Epithelial cell of alveolus of lung (primary cell): ENCODE results near the gene TMEM129. TPM values are rescaled to one million over a fixed set of nuclear protein-coding genes. Genes with fewer than 3 reads are reported as not detected.

Source experiments
- total RNA-seq: library from RNA; depleted of rRNA; stranded (reverse); fragments of >200 nt; gene quantifications from 2 replicates; pipeline ENCODE4 v1.2.1, GENCODE V29; 2015

Gene TMEM129, protein sequence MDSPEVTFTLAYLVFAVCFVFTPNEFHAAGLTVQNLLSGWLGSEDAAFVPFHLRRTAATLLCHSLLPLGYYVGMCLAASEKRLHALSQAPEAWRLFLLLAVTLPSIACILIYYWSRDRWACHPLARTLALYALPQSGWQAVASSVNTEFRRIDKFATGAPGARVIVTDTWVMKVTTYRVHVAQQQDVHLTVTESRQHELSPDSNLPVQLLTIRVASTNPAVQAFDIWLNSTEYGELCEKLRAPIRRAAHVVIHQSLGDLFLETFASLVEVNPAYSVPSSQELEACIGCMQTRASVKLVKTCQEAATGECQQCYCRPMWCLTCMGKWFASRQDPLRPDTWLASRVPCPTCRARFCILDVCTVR
- 38.9 and 93.8 TPM in 2 replicates for total RNA-seq

DNA sequence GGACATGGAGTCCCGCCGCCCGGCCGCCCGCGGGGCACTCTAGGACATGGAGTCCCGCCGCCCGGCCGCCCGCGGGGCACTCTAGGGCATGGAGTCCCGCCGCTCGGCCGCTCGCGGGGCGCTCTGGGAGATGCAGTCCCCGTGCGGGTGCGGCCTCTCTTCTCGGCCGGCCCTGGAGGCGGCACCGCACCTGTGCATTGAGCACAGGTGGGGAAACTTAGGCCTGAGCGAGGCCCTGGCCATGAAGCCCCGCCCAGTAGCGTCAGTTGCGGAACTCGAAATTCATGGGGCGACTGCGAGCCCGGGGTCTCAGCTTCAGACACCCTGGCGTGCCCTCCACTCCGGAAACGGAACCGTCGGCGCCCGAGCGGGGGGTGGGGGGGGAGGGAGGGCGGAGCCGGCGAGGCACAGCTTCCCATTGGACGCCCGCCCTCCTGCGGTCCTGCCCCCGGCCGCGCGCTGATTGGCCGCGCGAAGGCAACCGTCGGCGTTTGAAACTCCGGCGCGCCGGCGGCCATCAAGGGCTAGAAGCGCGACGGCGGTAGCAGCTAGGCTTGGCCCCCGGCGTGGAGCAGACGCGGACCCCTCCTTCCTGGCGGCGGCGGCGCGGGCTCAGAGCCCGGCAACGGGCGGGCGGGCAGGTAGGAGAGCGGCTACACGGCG, at the start of gene TMEM129, which contains the start of gene TACC3:
TMEM129 (minus strand) TSS at position 321 of the 663 bp plus-strand sequence. CDS start 486 bp downstream, outside the sequence.
TACC3 (plus strand) TSS at position 519 of the 663 bp plus-strand sequence. CDS start 1,901 bp downstream, outside the sequence.

DNA sequence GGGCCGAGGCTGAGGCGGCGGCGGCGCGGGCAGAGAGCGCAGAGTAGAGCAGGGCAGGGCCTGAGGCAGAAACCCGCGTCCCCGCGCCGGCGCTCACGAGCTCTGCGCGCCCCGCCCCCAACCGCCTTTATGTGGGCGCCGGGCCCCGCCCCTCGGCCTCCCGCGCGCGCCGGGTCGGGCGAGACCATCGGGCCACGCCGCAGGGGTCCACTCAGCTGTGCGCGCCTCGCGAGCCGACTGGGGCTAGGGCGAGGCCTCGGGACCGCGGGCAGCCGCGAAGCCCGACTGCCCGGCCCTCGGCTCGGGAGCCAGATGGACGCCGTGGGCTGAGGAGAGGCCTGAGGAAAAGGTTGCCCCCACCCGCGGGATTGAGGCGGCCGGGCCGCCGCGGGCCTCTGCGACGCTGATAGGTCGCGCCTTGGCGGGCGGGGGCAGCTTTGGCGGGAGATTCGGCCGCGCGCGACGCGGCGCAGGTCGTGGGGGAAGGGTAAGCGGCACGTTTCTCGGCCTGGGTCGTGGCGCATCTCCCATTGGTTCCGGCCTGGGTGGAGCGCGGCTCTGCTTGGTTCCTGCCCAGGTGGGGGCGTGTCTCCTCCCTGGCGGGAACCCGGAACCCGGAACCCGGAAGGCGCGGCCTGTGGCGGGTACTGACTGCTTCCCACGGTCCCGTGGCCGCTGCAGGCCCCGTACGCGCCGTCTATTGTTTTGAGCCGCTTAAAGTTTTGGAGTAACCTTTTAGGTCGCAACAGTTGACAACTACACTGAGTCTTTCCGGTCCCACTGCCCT, 8.7 kb downstream of the TMEM129 start, which contains the start of gene SLBP:
SLBP (minus strand) TSS at position 104 of the 787 bp plus-strand sequence. CDS start 131 bp downstream, outside the sequence.

DNA sequence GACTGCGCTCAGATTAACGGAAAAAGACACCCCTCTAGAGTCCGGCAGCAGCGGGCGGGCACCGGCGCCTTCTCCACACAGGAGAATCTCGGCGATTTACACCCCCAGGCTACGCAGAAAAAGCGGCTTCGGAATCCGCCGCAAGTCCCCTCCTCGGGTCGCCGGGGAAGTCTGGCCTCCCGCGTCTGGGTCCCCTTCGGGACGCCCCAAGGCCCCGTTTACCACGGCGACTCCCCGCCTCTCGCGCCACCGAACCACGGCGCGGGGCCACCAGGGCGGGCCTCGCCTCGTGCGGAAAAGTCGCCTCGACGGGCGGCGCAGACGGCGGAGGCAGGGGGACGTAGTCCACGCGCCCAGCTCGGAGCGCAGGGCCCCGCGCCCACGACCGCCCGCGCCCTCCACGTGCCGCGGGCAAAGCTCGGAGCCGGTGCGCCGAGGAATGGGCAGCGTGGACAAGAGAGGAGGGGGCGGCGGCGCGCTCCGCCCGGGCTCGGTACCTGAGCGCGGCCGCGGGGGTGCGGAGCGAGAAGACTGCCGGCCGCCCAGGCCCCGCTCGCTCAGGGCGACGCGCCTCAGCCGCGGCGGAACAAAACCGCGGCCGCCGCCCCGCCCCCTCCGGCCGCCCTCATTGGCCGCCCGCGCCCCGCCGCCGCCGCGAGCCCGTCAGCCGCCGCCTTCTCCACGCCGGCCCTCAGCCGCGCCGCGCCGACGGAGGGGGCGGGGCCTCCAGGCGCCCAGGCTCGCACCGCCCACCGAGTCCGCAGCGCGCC, 37.2 kb downstream of the TMEM129 start, which contains the start of gene FAM53A:
FAM53A (minus strand) TSS at position 578 of the 770 bp plus-strand sequence. CDS start 15,572 bp downstream, outside the sequence.

Other genes with a start within 250 kb of the TMEM129 start
- 1.6 and 2.7 TPM in 2 replicates for gene FAM53A, start 37.0 kb downstream of the TMEM129 start, total RNA-seq
- gene SLBP, start 9.0 kb downstream of the TMEM129 start, total RNA-seq: 60.4 and 63.5 TPM in 2 replicates
- 22.2 and 31.3 TPM in 2 replicates for gene TACC3, start 198 bp upstream of the TMEM129 start, total RNA-seq
- gene FGFR3, start 72.0 kb upstream of the TMEM129 start, total RNA-seq: 0.88 and 1.4 TPM in 2 replicates
- 22.3 and 38.0 TPM in 2 replicates for gene LETM1, start 134.8 kb upstream of the TMEM129 start, total RNA-seq
- 27.1 and 47.1 TPM in 2 replicates for gene NSD2, start 150.1 kb upstream of the TMEM129 start, total RNA-seq